ENCODE measurements around the gene ITGB5.

GRCh38 chr3:124817079-124817478 is 70.1 kb downstream of the ITGB5 start:
- TF ChIP-seq ZBTB7A (IDR thresholded peaks at IDR 0.05; ENCODE audit: low read depth) (no peak), EP300 (IDR thresholded peaks at IDR 0.05; ENCODE audit: borderline replicate concordance) (no peak)

Data from Ishikawa (cell line).